H1 (cell line): ENCODE data around the gene CREG2.

ENCODE experiments used
- CTCF ChIP-seq, 3 experiments: IDR thresholded peaks; 1 replicate in 2 of 3; 2 replicates in 1 of 3; pipeline versions ENCODE4 v1.5.1 to v1.6.1; 2011; ENCODE audit warnings: low read length in 3 of 3, mild to moderate bottlenecking in 3 of 3, inconsistent platforms in 2 of 3, low read depth in 1 of 3, moderate library complexity in 1 of 3; ENCODE audit not compliant: insufficient read depth in 1 of 3; ENCODE audit errors: control extremely low read depth in 1 of 3
- EGR1 ChIP-seq: IDR thresholded peaks from 2 replicates; pipeline ENCODE4 v1.6.1; 2011; ENCODE audit warnings: low read depth, low read length, borderline replicate concordance
- GABPA ChIP-seq: IDR thresholded peaks from 2 replicates; pipeline ENCODE4 v1.6.1; 2011; ENCODE audit warnings: mild to moderate bottlenecking, low read length, moderate library complexity, borderline replicate concordance; ENCODE audit not compliant: insufficient read depth
- MAX ChIP-seq: IDR thresholded peaks from 2 replicates; pipeline ENCODE4 v1.6.1; 2012; ENCODE audit warnings: inconsistent platforms
- POLR2A ChIP-seq, 2 experiments: IDR thresholded peaks; 1 replicate in 1 of 2; 2 replicates in 1 of 2; pipeline ENCODE4 v1.6.1; 2011; ENCODE audit warnings: low read depth in 2 of 2, low read length in 2 of 2, mild to moderate bottlenecking in 2 of 2; ENCODE audit errors: control extremely low read depth in 1 of 2
- POLR2AphosphoS5 ChIP-seq: IDR thresholded peaks from 2 replicates; pipeline ENCODE4 v1.6.1; 2011; ENCODE audit warnings: low read depth, low read length
- SIN3A ChIP-seq, 2 experiments: IDR thresholded peaks in 1 of 2; conservative IDR thresholded peaks in 1 of 2; 2 replicates each; pipeline ENCODE4 v1.6.1; 2011 to 2012; ENCODE audit warnings: low read length in 2 of 2, improper control_type of control experiment in 1 of 2, low read depth in 1 of 2, mild to moderate bottlenecking in 1 of 2
- SP1 ChIP-seq: IDR thresholded peaks from 2 replicates; pipeline ENCODE4 v1.6.1; 2011; ENCODE audit warnings: low read depth, low read length
- SP2 ChIP-seq: IDR thresholded peaks from 2 replicates; pipeline ENCODE4 v1.6.1; 2012; ENCODE audit warnings: mild to moderate bottlenecking, low read length, inconsistent platforms

GRCh38 chr2:101307950-101308431 is 79.3 kb downstream of the CREG2 start:
- TF ChIP-seq SP2: no peak
- TF ChIP-seq POLR2A (IDR thresholded peaks at IDR 0.05; ENCODE audit: control extremely low read depth in 1 of 2, low read depth in 2 of 2, low read length in 2 of 2): no peak
- TF ChIP-seq CTCF (IDR thresholded peaks at IDR 0.05; ENCODE audit: control extremely low read depth in 1 of 3, insufficient read depth in 1 of 3, low read depth in 1 of 3, low read length in 3 of 3): no peak
- TF ChIP-seq SP1: no peak
- no peak for TF ChIP-seq POLR2AphosphoS5
- TF ChIP-seq GABPA: no peak
- no peak for TF ChIP-seq EGR1
- TF ChIP-seq MAX: peak; percentile 88
- no peak for TF ChIP-seq SIN3A (conservative IDR thresholded peaks at IDR 0.05 in 1 of 2, IDR thresholded peaks at IDR 0.05 in 1 of 2; ENCODE audit: low read depth in 1 of 2, low read length in 2 of 2)
